ENCODE results near the gene RANBP3L. TPM values are rescaled to one million over a fixed set of nuclear protein-coding genes. Genes with fewer than 3 reads are reported as not detected.

Gene RANBP3L
- total RNA-seq, 1 donor, result 1.3 TPM

- DNase-seq (ENCODE audit: low read depth), result no peak
- no peak overlapping the region for H3K4me3 ChIP-seq (ENCODE audit: low read depth, low read length)
- TF ChIP-seq CTCF (IDR thresholded peaks at IDR 0.05; ENCODE audit: insufficient read depth, low read depth, low read length), result no peak
Observed at GRCh38 chr5:36325196-36325595, 23.5 kb upstream of the RANBP3L start.

GRCh38 chr5:36323926-36324781 lies 22.5 kb upstream of the RANBP3L start:
- no peak overlapping the region for H3K4me3 ChIP-seq (ENCODE audit: low read depth, low read length)
- no peak for DNase-seq (ENCODE audit: low read depth)
- TF ChIP-seq CTCF (IDR thresholded peaks at IDR 0.05; ENCODE audit: insufficient read depth, low read depth, low read length), result no peak

- TF ChIP-seq CTCF (IDR thresholded peaks at IDR 0.05; ENCODE audit: insufficient read depth, low read depth, low read length), result no peak
- no peak overlapping the region for H3K4me3 ChIP-seq (ENCODE audit: low read depth, low read length)
- DNase-seq (ENCODE audit: low read depth), result no peak
Observed at GRCh38 chr5:36312953-36313672, 11.4 kb upstream of the RANBP3L start.

- DNase-seq (ENCODE audit: low read depth), result no peak
- no peak overlapping the region for H3K4me3 ChIP-seq (ENCODE audit: low read depth, low read length)
- TF ChIP-seq CTCF (IDR thresholded peaks at IDR 0.05; ENCODE audit: insufficient read depth, low read depth, low read length), result no peak
Observed at GRCh38 chr5:36311956-36312355, 10.3 kb upstream of the RANBP3L start.

- H3K4me3 ChIP-seq (ENCODE audit: low read depth, low read length), result no peak overlapping the region
- TF ChIP-seq CTCF (IDR thresholded peaks at IDR 0.05; ENCODE audit: insufficient read depth, low read depth, low read length), result no peak
- DNase-seq (ENCODE audit: low read depth), result no peak
Observed at GRCh38 chr5:36310138-36310537, 8.4 kb upstream of the RANBP3L start.

- no peak overlapping the region for H3K4me3 ChIP-seq (ENCODE audit: low read depth, low read length)
- peak; percentile 74 for DNase-seq (ENCODE audit: low read depth)
- TF ChIP-seq CTCF (IDR thresholded peaks at IDR 0.05; ENCODE audit: insufficient read depth, low read depth, low read length), result peak; percentile 78
Observed at GRCh38 chr5:36305571-36306326, 4.0 kb upstream of the RANBP3L start.
